GM21423 (cell line): ENCODE measurements around the gene ARL15.

Experiments used
- ATAC-seq: cut with Tn5 transposase; IDR thresholded peaks from one replicate; pipeline ENCODE4 v1.9.1; 2021; ENCODE audit warnings: mild to moderate bottlenecking, moderate library complexity; ENCODE audit not compliant: unreplicated experiment

Gene ARL15

DNA sequence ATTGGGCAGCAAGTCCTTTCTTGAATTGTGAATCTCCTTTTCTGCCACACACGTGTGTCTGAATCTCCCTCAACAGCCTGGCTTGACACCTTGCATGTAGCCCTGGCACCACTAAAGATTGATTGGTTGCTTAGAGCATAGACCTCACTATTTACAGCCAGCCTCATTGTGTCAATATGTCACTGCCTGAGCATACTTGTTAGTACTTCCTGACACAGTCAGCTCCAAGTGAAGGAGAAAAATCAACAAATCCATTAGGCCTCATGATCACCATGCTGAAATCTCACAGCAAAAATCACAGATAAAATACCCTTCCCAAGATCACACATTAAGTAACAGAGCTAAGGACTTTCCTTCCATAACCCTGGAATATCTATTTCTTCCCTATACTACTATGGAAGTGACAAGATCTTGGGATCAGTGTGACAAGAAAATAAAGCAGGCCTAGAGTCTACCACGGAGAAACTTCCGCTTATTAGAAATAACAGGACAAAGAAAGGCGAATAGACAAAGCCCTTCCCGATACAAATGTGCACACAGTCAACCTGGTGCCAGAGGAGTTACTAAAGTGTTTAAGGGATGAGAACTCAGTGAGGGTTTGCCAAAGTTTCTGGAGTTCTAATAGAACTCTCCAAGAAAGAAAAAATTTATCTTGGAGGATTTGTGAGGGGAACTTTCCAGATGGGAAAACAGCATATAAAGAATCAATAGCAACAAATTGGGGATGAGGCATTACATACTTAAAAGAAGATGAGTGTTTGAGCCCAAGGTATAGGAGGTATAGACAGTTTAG, 5.6 kb upstream of the ARL15 start:
- ATAC-seq = no peak

DNA sequence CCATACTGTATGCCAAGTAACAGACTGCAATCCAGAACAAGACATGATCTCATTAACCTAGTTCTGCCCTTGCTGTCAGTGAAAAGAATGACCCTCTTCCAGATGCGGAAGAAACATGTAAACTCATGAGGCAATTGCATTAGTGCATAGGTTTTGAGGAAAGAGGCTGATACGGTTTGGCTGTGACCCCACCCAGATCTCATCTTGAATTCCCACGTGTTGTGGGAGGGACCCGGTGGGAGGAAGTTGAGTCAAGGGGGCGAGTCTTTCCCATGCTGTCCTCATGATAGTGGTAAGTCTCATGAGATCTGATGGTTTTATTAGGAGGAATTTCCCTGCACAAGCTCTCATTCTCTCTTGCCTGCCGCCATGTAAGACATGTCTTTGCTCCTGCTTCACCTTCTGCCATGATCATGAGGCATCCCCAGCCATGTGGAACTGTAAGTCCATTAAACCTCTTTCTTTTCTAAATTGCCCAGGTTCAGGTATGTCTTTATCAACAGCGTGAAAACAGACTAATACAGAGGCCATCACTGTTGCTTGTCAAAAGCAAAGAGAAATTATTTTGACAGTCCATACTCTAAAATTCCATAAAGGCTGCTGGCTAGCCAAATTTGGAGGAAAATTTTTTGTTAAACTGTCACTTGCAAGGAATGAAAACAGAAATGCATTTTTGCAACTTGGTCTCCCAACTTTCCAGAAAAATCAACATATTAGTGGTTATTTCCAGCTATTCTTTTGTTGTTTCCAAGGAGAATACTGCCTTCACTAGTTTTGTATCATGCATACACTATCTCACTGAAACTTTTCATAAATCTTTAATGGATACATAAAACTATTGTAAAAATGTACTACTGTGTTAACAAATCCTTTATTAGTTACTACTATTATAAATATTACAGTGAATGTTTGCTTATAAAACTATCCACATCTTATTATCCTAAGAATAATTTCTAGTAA, 3.2 kb upstream of the ARL15 start:
- no peak for ATAC-seq

DNA sequence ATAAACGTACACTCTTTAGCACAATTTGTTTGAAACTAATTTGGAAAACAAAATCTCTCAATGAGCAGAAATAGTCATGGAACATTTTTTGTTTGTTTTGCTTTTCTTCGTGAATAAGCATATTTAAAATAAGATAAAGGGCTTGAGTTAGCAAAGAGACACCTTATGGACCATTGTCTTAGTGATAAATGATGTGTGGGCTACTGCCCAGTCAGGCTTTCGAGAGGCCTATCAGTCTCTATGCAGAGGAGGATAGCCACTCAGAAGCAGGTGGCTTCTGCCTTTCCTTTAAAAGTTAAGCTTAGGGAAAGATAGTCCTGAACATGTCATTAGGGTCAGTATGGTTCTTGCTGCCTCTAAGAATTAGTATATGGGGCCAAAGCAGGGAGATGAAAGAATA, 2.1 kb upstream of the ARL15 start:
- ATAC-seq = no peak

DNA sequence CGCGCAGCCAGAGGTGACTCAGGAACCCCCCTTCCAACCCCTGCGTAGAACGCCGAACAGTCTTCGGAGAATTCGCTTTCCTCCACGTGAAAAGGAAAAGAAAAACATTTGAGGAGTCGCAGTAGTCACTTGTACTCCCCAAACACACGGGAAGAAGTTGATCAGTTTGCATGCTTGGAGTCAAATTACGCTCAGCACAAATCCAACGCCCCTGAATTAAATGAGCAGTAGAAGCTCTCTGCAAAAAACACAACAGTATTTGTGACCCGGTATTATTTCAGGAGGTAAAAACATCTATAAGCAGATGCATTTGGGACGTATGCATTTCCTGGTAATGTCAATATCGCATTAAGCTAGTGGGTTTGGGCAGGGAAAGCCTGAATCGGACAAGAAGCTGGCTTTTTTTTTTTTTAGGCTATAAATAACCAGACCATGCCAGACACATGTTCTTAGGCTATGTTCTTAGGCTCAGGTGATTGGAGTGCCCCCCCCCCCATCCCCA, 854 bp upstream of the ARL15 start:
- no peak for ATAC-seq

DNA sequence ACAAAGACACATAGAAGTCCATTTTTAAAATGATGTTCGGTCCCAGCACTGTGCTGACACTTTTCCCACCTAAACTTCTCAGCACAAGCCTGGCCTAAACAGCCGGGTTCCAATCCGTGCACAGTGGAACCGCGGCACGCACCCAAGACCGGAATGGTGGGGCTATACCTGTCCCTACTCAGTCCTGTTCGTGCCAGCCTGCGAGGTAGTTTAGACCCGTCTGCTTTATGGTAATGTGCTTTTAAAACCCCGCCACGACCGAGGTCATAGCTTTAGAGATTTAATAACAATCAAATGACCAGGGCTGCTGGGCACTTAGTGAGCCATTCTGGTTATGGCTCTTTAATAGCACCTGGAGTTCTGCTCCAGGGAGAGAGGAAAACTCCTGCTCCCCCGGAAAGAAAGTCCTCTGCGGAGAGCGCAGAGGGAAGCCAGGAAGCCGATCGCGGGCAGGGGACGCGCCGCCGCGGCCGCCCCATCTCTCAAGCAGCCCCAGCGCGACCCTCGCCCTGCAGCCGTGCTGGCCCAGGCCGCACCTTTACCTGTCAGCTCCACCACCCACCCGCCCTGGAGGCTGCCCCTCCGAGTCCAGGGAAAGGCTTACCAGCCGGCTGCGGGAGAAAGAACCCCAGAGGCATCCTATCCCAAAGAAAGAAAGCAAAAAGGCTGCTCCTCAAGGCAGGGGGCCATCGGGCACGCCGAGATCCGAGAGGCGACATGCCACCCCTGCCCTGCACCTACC, 511 bp downstream of the ARL15 start:
- ATAC-seq = peak; percentile 13

DNA sequence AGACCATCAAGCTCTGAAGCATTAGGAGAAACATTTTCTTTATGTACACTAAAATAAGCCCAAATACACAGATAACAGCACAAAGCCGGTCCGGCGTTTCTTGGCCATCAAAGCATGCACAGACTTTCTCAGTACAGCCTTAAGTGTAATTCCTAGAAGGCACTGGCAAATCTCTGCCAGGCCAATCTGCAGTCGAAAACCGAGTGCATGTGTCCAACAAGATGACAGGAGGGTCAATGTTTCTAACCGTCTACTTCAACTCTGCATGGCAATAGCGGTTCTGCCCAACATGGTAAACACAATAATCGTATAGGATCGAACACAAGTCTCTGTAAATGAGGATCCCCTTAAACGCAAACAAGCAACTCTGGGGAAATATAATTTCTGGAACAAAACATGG, 1.1 kb downstream of the ARL15 start:
- ATAC-seq = no peak

DNA sequence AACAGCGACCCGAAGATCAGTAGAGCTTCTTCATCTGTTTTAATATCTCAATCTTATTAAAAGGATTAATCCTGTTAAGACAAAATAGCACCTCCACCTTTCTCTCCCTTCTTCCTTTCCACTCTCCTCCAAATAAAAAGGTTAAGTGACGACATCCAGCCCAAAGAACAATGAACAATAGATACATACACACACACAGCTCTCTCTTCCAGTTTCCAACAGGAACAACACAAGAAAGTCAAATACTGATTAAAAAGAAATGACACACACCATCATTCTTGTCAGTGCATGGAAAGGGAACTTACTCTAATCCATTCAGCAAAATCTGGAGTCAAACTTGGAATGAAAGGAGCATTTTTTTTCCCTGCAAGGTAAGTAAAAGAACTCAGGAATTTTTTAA, 2.8 kb downstream of the ARL15 start:
- no peak for ATAC-seq

DNA sequence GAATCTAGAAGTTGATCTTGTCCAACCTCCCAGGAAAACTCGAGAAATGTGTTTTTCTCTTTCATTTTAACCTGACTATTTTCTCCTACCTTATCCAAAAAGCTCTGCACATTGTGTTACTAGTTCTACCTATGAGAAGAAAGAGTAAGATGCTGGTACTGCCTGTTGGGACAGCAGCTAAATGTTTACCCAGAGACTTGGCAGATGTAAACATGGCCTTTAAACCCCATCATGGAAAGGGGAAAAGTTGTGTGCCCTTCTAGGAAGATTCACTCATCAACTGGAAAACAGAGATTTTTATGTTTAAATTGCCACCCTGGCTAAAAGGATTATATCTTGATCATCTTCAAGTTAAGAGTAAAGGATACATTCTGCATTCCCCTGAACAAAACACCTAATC, 3.5 kb downstream of the ARL15 start:
- no peak for ATAC-seq

DNA sequence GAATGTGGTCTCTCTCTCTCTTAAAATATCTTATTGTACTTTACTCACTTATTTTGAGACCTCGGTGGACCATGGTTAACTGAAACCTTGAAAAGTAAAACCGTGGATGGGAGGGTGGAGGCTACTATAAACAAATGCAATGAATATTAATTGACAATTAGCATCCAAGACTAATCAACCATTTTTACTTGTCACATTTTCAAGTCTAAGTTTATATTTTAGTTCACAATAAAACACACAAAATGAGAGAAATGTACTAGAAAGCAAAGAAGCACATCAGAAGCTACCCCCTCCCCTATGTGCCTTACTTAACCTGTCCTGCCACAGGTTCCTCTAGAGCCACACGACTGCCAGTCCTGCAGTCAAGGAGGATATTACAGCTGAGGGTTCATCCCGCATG, 4.6 kb downstream of the ARL15 start:
- no peak for ATAC-seq

DNA sequence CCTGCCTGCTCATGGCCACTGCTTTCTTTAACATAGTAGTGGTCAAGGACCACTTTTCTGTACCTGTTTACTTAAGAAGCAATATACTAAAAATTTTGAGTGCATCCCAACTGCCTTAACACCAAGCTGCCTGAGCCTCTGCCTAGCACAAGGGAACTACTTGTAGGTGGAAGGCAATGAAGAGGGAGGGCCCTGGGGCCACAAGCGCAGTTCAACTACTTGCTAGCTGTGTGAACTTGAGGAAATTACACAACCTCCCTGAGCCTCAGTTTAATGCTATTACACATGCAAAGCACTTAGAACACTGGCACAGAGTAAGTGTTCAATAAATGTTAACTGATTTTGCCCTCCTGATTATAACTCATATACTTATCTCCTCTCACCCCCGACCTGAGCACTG, 6.3 kb downstream of the ARL15 start:
- ATAC-seq = no peak

DNA sequence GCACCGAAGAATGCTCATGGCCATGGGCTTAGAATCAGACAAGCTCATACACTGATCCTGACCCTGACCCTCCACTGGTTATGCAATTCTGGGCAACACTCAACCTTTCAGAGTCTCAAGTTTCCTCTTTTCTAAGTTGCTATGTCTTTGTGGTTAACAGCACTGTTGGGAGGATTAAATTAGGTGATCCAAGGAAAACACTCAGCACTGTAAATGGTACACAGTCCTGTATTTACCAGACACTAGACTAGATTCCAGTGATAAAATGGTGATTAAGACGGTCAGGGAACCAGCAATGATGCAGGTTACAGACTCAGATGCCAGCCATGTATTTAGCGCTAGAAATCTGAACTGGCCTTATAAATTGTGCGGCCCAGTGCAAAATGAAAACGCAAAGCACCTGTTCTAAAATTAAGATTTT, 8.1 kb downstream of the ARL15 start:
- ATAC-seq = no peak

DNA sequence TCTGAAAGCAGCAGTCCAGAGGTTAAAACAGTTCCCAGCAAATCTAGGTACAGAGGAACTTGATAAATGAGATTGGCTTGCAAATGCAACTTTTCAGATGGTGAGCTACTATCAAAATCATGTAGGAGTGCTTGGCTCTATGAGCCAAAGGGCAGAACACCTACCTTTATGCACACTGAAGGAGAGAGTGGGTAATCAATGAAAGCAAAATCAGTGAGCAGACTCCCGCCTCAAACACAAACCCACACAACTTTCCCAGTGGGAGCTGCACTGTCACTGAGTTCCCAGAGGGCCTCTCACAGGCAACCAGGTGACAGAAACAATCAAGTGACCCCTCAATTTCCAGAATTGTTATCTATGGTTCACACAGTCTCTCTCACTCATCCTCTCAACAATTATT, 8.5 kb downstream of the ARL15 start:
- ATAC-seq = no peak

DNA sequence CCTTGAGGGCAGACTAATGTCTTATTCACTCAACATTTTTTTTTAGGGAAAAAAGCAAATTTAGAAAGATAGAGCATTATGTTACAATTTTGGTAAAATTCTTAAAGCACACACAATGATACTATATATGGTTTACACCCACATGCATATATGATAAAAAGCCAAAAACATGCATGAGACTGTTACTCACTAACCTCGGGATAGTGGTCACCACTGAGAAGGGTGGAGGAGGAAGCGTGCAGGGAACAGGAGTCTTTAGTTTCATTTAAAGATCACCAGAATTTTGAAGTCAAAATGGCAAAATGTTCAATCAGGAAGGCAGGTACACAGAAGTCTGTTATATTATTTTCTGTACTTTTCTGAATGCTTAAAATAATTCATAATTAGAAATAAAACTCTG, 9.2 kb downstream of the ARL15 start:
- ATAC-seq = no peak

DNA sequence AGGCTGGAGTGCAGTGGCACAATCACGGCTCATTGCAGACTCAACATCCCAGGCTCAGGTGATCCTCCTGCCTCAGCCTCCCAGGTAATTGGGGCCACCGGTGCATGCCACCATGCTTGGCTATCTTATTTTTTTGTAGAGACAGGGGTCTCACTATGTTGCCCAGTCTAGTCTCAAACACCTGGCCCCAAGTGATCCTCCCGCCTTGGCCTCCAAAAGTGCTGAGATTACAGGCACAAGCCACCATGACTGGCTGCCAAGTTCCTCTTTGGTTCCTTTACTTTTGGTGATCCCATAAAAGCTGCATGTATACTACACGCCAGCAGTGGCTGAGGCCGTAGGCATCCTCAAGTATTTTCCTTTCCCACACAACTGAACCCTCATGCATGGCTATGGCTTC, 11.4 kb downstream of the ARL15 start:
- ATAC-seq = no peak

DNA sequence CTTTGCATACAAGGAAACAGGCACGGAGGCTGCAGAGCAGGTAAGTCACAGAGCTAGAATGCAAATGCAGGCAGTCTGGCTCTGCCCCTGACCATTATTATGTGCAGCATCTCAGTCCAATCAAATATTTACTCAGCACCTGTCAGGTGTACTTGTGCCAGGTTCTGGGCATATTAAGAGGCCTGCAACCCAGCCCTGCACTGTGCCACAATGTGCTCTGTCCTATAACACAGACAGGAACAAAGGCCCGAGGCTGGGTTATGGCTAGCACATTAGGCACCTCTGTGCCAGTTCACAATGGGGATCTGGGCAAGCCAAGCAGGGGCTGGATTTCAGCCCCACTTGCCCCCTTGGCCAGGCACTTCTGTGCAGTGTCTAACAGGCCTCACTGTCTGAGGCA, 14.0 kb downstream of the ARL15 start:
- no peak for ATAC-seq

DNA sequence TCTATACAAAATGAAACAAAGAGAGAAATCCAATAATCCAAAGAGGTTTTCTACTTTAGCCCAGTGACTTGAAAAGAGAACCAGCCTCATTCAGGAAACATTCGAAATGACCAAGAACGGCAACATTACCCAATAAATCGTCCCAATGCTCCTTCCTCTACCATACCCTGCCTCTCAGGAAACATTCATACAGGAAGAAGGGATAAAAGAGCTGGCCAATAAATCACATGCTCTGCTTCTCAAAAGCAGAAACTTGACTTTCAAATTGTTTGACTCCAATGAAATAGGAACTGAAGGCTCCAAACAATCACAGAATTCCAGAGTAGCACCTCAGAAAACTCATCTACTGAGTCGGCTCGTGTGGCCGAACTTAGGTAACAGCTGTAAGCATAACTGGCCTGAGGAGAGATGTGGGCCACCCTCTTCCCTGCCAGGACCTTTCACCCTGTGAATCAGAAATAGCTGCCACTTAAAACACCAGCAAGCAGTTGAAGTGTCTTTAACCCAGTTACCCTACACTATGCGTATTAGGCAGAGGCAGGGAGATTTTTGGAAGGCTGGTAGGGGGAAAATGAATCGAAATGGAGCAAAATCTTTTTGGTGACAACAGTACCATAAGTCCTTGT, 14.6 kb downstream of the ARL15 start:
- ATAC-seq = no peak

DNA sequence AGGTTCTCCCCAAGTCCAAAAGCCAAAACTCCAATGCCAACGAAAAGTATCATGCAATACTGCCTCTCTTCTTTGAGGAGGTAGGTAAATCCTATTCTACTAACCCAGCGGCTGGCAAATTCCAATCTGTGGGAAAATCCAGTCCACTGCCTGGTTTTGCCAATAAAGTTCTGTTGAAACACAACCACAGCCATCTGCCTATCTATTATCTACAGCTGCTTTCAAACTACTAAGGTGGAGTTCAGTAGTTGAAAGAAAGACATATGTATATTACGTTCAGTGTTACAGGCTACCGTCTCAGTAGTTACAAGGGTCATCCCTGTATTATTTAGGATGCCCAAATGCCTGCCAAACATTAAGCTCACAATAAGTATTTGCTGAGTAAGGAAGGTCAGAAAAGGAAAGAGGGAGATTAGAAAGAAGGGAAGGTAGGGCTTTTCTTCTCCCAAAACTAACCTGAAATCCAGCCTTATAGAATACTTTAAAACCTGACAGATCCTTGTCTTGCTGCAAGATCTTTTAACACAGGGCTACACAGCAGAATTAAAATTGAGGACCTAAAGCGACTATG, 16.2 kb downstream of the ARL15 start:
- ATAC-seq = no peak

DNA sequence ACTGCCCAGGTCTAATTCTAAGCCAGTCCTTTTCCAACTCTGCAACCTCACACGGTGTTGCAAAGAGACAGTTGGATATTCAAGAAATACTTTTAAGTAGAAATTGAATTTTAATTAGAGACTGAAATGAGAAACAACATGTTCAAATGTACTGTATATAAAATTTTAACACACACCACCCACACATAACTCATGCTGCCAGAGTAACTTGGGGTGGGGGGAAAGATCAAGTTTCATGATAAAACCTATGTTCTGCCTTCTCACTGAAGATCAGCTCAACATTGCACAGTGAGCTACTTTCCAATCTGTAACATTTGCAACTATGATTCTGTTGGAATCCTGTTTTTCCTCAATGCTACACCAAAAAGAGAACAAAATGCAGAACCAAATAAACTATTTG, 17.5 kb downstream of the ARL15 start:
- ATAC-seq = no peak

DNA sequence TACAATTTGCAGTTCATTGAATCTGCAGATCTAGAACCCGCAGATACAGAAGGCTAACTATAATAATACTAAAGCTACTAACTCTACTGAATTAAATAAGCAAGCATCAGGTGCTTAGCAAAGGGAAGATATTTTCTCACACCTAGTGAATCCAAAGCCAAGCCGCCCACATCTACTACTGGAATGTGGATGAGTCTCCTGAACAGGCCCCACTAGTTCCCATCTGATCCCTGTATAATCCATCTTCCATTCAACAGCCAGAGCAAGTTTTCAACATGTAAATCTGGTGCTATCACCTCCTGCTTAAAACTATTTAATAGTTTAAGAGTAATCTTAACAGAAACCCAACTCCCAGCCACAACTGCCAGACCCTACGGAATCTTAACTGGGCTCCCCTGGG, 18.9 kb downstream of the ARL15 start:
- ATAC-seq = no peak

DNA sequence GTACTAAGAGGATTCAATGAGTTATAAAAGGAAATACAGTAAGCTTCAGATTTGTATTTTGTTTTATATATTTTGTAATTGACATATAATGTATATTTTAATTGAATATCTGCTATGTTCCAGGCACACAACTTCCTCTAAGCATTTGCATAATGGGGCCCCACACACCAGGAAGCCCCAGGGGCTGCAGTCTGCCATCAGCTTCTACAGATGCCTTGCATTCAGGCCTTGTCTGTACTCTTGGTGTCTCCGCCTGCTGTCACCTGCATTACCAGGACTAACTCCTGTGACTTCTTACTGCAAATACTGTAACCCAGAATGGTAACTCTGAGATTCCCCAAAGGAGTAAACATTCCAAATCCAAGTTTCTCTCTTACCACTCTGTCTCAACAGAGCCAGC, 20.6 kb downstream of the ARL15 start:
- ATAC-seq = no peak
